GM18861 (cell line): ENCODE results near the gene EGLN2.
"Not testable (repeated sequence)": the region's sequence is repeated elsewhere in the genome, so short reads cannot be mapped to it uniquely, and the experiment has no call there.

Experiments used
- ATAC-seq: cut with Tn5 transposase; IDR thresholded peaks from one replicate; pipeline ENCODE4 v1.9.1; 2021; ENCODE audit not compliant: unreplicated experiment

The EGLN2 gene

DNA sequence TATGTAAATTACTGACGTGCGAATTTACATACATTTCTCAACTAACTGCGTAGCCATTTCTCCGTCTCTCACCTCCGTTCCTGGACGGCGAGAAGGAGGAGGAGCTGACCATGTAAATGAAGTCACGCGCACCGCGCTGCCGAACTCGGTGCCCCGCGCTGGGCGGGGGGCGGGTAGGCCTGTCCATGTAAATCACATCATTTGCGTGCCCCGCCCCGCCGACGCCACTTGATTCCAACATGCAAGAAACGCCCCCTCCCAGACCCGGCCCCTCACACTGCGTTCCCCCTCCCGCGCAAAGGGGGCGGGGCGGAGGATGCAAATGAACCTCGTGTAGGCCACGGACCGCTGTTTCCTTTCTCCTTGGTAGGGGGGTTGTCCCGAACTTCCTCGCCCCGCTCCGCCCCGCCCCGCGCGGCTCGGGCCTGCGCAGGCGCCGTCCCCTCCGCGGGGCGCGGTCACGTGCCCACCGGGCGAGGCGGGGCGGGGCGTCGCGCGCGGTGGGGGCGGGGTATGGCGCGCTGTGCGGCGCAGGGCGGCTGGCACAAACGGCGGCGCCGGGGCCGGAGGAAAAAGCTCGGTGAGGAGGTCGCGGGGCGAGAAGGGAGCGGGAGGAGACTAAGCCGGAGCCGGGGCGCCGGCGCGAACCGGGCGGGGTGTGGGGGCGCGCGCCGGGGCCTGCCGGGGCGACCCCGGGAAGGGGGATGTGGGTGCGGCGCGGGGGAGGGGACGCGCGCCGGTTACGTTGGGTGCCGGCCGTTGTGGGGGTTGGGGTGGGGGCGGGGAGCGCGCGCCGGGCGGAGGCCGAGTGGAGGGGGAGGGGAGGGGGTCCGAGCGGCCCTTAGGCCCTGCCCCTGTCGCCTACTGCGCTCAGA lies at the start of gene EGLN2:
EGLN2 (plus strand) TSS at position 509 of the 875 bp plus-strand sequence. CDS start 1,382 bp downstream, outside the sequence.
- ATAC-seq, result peak; percentile 68

DNA sequence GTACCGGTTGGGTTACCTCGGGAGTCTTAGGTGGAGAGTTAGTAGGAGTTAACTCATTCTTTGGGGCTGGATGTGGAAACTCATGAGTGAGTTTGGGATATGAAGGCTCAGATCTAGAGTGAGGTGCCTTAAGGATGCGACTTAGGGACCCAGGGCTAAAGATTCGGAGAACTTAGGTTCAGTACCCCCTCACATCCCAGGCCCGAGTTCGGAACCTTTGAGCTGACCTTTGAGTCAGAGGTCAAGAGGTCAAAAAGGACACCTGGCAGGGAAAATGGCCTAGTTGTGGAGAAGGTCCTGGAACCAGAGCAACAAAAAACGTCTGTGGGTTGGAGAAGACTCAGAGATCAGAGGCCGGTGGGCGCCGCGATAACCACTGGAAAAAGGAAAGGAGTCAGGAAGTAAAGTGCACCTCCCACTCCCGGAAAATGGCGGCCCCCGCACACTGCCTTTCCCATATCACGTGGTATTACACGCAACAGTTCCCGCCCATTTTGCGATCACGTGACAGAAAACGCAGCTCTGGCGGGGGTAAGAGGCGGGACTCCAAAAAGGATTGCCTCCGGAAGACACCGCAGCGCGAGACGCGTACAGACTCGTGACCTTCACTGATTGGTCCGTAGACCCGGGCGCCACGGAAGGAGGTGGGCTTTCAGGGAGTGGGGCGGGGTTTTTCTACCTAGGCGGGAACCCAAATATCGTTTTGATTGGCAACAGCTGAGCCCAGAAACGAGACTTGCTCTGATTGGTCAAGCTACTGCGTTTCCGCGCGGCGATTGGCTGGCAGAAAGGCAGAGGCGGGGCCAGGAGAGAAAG lies 48.7 kb upstream of the EGLN2 start, which contains the start of gene ACTMAP:
ACTMAP (minus strand) TSS at position 420 of the 816 bp plus-strand sequence. CDS start 674 bp downstream, outside the sequence.
- ATAC-seq, result peak; percentile 81

DNA sequence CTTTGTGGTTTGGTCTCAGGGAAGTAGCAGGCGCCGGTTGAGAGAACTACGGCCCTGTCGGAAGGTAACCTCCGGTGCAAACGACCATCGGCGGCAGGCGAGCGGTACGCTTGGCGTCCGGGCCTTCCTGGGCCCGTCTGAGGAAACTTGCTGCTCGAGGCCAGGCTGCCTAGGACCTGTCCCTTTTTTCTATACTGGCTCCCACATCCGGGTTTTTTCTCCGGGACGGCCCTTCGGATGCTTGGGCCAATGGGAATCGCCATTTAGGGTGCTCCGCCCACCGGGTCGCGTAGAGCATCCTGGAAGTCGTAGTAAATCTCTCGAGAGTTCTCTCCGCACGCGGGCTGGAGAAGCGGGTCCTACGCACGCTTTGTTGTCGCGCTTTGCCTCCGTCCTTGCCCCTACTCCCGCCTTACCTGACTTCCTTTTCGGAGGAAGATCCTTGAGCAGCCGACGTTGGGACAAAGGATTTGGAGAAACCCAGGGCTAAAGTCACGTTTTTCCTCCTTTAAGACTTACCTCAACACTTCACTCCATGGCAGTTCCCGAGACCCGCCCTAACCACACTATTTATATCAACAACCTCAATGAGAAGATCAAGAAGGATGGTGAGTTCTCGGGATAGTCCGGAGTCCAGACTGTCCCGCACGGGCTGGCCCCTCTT lies 48.0 kb upstream of the EGLN2 start, which contains the start of gene SNRPA:
SNRPA (plus strand) TSS at position 330 of the 664 bp plus-strand sequence; CDS start at position 536, 206 bp downstream.
- ATAC-seq, result peak; percentile 37

DNA sequence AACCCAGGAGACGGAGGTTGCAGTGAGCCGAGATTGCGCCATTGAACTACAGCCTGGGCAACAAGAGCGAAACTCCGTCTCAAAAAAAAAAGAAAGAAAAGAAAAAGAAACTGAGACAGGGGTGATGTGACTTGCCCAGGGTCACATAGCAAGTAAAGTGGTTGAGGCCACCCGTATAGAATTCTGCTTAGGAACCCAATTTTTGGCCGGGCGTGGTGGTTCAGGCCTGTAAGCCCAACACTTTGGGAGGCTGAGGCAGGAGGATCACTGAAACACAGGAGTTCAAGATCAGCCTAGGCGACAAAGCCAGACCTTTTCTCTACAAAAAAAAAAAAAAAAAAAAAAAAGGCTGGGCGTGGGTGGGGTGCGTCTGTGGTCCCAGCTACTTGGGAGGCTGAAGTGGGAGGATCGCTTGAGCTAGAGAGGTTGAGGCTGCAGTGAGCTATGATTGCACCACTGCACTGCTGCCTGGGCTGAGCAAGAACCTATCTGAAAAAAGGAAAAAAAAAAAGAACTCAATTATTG lies 46.7 kb upstream of the EGLN2 start:
- ATAC-seq, result no peak

DNA sequence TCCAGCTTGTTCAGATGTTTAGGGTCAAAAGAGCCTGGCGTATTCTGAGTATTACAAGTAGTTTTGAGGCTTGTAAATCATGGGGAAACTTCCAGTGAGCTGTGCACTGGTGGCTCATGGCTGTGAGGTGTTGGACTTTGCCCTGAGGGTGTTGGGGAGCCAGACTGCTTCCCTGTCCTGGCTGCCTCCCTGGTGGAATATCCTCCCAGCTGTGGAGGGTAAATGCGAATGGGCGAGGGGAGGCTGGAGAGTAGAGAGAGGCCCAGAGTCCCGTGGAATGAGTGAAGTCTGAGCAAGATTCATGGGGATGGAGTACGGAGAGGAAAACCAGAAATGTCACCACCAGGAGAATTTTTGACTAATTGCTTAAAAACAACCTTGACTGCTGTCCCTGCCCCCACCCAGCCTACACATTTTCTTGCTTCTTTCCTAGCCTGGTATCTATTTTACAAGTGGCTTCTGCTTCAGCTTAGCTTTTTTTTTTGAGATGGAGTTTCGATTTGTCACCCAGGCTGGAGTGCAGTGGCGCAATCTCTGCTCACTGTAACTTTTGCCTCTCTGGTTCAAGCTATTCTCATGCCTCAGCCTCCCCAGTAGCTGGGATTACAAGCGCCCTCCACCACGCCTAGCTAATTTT lies 44.3 kb upstream of the EGLN2 start:
- no peak for ATAC-seq

DNA sequence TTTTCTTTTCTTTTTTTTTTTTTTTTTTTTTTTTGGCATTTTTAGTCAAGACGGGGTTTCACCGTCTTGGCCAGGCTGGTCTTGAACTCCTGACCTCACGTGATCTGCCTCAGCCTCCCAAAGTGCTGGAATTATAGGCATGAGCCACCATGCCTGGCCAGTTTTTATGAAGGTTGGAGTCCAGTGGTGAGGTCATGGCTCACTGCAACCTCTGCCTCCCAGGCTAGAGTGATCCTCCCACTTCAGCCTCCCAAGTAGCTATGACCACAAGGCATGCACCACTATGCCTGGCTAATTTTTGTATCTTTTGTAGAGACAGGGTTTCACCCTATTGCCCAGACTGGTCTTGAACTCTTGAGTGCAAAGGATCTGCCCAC lies 43.8 kb upstream of the EGLN2 start:
- no peak for ATAC-seq

DNA sequence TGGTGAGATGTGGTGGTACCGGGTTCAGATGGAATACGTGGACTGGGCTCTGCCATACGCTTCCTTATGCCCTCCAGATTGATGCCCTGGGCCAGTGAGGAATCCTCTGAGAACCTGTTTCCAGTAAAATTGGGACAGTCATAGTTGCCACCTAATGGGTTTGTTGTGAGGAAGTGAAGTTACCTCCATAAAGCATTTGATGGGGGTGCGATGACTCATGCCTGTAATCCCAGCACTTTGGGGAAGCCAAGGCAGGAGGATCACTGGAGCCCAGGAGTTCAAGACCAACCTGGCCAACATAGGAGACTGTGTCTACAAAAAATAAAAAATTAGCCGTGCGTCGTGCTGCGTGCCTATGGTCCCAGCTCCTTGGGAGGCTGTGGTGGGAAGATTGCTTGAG lies 43.2 kb upstream of the EGLN2 start:
- ATAC-seq, result no peak

DNA sequence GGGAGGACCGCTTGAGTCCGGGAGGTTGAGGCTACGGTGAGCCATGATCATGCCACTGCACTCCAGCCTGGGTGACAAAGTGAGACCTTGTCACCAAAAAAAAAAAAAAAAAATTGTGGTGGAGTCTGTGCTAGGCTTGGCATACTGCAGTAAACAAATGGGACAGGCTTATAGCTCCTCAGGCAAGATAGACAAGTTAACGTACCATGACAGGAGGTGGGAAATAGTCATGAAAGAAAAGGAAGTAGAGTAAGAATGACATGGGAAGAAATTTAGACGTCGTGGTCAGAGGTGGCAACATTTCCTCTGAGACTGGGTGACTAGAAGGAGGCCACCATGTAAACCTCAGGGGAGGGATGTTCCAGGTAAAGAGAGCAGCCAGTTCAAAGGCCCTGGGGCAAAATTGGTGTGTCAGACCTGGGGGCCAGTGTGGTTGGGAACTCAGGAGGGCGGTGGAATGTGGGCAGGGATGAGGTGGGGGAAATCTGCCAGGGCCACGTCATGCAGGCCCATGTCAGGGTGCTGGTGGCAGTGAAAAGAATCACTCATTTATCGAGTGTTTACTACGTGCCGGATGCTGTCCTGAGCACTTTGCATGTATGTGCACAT lies 42.4 kb upstream of the EGLN2 start:
- ATAC-seq, result no peak

DNA sequence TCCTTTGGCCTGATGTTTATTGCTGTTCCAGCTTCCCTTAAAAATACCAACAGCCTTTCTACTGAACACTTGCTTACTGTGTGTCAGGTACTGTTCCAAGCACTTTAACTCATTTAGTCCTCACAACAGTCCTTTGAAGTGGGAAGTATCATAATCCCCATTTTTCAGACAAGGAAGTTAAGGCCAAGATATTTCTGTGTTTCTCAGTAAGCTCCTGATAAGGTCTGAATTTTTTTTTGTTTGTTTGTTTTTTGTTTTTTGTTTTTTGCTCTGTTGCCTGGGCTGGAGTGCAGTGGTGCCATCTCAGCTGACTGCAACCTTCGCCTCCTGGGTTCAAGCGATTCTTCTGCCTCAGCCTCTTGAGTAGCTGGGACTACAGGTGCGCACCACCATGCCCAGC lies 40.5 kb upstream of the EGLN2 start:
- no peak for ATAC-seq

DNA sequence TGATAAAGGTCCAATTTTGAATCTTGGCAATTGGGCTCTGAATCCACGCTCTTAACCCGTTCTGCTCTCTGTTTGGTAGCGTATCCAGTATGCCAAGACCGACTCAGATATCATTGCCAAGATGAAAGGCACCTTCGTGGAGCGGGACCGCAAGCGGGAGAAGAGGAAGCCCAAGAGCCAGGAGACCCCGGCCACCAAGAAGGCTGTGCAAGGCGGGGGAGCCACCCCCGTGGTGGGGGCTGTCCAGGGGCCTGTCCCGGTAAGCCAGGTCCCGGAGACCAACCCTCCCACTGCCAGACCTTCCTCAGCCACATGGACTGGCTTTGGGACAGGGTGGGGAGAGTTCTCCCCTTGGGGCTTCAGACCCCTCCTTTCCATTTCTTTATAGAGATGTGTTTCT lies 39.6 kb upstream of the EGLN2 start:
- no peak for ATAC-seq

DNA sequence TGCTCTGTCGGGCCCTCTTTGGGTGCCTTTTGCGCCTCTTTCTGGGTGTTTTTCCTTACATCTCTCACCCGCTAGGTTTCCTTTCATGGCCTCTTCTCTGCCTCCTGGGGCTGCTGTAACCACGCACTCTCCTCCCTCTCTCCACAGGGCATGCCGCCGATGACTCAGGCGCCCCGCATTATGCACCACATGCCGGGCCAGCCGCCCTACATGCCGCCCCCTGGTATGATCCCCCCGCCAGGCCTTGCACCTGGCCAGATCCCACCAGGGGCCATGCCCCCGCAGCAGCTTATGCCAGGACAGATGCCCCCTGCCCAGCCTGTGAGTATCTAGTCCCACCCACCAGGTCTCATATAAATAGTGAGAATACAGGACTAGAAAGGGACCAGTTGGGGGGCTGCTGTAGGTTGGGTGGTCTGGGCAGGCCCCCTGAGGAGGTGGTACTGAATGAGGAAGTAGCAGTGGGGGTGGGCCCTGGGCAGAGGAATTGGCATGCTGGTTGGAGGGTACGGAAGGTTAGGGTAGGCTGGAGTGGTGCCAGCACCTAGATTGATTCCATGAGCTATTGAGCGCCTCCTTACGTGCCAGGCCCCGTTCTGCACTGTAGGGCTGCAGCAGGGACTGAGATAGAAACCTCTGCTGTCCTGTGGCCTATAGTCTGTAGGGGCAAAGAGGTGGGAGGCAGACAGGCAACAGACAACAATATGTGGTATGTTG lies 36.1 kb upstream of the EGLN2 start:
- ATAC-seq, result no peak

DNA sequence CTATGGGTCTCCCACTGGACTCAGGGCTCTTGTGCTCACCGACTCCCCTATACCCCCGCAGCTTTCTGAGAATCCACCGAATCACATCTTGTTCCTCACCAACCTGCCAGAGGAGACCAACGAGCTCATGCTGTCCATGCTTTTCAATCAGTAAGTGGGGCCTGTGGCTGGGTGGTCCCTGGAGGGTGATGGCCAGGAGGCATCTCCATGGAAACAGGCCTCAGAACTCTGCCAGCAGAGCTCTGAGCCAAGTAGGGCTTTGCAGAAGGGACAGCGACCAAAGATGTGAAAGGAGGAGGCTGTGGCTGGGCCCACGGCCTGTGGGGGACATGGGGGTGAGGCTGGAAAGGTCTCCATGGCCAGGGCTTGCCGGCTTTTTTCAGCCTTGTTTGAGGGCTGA lies 35.5 kb upstream of the EGLN2 start:
- no peak for ATAC-seq

DNA sequence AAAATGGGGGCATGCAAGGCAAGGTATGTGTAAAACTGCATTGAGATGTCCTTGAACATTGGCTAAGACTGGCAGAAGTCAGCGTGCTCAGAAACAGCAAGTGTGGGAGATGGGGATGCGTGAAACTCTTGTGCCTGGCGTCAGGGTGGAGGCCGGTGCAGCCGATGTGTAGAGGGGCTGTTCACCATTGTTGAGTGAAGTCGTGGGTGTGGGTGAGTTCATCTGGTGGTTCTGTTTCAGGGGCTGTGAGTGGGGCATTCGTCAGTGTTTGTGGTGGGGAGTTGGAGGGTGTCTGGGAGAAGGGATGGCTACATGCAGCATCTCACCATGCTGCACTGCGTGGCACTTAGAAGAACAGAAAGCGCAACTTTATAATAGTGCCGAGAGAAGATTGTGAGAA lies 35.0 kb upstream of the EGLN2 start:
- ATAC-seq, result no peak

DNA sequence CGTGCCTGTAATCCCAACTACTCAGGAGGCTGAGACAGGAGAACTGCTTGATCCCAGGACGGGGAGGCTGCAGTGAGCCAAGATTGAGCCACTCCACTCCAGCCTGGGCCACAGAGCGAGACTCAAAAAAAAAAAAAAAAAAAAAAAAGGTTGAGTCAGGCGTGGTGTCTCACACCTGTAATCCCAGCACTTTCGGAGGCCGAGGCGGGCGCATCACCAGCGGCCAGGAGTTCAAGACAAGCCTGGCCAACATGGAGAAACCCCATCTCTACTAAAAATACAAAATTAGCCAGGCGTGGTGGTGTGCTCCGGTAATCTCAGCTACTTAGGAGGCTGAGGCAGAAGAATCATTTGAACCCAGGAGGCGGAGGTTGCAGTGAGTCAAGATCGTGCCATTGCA lies 32.6 kb upstream of the EGLN2 start:
- ATAC-seq, result not testable (repeated sequence)

DNA sequence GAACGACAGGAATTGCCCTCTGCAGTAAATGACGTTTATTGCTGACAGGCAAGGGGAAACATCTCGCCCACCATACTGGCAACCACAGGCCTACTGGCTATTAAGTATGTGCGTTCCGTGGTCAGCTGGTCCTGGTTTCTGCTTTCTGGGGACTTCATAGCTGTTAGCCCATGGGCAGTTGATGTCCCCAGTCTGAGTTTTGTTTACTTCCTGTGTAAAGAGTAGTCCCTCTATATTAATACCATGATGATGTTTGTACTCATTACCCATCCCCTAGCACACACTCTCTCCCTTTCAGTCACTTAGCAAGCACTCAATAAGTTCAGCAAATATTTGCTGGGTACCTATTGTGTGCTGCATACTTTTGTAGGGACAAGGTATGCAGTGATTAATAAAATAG lies 30.1 kb upstream of the EGLN2 start:
- no peak for ATAC-seq

DNA sequence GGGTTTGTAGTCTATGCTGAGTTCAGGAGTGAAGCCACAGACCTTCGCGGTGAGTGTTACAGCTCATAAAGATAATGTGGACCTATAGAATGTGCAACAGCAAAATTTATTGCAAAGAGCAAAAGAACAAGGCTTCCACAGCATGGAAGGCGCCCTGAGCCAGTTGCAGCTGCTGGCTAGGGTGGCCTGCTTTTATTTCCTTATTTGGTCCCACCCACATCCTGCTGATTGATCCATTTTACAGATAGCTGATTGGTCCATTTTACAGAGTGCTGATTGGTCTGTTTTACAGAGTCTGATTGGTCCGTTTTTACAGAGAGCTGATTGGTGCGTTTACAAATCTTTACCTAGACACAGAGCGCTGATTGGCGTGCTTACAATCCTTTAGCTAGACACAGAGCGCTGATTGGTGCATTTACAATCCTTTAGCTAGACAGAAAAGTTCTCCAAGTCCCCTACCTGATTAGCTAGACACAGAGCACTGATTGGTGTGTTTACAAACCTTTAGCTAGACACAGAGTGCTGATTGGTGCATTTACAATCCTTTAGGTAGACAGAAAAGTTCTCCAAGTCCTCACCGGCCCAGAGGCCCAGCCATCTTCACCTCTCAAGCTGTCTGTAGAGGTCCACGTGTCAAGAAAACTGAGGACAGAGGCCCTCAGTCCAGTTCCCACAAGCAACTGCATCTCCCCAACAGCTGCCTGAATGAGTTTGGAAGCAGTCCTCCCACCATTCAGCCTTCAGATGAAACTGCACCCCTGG lies 27.7 kb upstream of the EGLN2 start:
- ATAC-seq, result not testable (repeated sequence)

DNA sequence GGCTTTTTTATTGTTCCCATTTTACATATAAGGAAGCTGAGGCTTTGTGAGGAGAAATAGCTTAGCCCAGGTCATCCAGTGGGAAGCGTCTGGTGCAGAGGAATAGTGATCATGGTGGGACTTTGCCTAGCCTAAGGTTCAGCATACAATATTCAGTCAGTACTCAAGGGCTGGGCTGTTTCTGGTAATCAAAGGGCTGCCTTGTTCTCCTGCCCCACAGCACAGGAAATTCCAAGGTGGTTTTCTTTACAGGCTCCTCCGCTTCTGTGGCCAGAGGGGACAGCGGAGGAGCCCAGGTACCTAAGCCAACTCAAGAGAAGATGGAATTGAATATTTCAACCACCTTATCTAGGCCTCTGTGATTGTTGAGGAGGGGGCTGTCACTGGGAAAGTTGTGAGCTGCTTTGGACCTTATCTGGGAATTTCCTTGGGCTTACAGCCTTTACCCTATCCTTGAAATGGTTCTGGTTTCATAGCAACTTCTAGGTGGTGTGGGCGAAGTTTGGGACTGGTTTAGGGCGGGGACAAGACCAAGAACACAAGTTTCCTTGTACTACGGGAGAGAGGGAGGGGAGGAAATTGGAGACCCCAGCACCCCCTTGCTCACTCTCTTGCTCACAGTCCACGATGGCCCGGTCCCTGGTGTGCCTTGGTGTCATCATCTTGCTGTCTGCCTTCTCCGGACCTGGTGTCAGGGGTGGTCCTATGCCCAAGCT lies 23.9 kb upstream of the EGLN2 start, which contains the start of gene MIA:
MIA (plus strand) TSS at position 606 of the 716 bp plus-strand sequence; CDS start at position 628, 22 bp downstream.
- ATAC-seq, result no peak

DNA sequence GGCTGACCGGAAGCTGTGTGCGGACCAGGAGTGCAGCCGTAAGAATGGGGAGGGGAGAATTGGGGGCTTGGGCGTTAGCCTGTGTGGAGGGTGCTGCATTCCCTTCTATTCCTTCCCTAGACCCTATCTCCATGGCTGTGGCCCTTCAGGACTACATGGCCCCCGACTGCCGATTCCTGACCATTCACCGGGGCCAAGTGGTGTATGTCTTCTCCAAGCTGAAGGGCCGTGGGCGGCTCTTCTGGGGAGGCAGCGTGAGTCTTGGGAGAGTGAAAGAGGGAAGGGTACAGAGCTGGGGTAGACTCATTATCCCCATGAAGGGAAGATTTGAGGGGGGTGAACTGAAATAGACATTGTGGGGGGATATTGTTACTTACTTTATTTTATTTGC lies 23.4 kb upstream of the EGLN2 start:
- ATAC-seq, result no peak
